GM20431 (cell line): ENCODE measurements around the gene PTPRG.
"Not testable (repeated sequence)": the region's sequence is repeated elsewhere in the genome, so short reads cannot be mapped to it uniquely, and the experiment has no call there.

Experiments
- in situ Hi-C: fragments of 300-500 bp; cut with MseI, MboI; formaldehyde crosslinking; loops from one replicate; pipeline ENCODE4 v1.15.0; 2020; ENCODE audit warnings: low sequenced_read_pairs; ENCODE audit not compliant: unreplicated experiment

PTPRG gene

DNA sequence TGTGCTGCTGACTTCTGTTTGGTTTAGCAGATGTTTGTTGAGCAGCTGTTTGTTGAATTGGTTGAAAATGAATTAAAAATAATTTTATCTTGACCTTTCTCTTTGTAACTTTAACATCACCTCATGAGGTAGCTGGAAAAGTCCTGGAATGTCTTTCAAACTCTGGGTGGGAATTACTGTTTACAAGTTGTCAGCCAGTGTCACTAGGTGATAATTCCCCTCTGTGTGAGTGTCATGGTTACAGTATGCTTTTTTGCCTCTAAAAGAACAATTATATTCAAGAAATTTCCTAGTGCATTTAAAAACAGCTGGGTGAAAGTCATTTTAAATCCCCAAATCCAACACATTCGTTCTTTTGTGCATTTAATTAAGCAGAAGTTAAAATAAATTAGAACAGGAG, 113.2 kb downstream of the PTPRG start:
- in situ Hi-C loops = no loop called here

GRCh38 chr3:61679026-61679425, 117.7 kb downstream of the PTPRG start:
- in situ Hi-C loops = no loop called here

GRCh38 chr3:61680617-61681016, 119.2 kb downstream of the PTPRG start:
- in situ Hi-C loops = no loop called here

- in situ Hi-C loops = no loop called here
These were observed 120.3 kb downstream of the PTPRG start for GRCh38 chr3:61681636-61682035.

DNA sequence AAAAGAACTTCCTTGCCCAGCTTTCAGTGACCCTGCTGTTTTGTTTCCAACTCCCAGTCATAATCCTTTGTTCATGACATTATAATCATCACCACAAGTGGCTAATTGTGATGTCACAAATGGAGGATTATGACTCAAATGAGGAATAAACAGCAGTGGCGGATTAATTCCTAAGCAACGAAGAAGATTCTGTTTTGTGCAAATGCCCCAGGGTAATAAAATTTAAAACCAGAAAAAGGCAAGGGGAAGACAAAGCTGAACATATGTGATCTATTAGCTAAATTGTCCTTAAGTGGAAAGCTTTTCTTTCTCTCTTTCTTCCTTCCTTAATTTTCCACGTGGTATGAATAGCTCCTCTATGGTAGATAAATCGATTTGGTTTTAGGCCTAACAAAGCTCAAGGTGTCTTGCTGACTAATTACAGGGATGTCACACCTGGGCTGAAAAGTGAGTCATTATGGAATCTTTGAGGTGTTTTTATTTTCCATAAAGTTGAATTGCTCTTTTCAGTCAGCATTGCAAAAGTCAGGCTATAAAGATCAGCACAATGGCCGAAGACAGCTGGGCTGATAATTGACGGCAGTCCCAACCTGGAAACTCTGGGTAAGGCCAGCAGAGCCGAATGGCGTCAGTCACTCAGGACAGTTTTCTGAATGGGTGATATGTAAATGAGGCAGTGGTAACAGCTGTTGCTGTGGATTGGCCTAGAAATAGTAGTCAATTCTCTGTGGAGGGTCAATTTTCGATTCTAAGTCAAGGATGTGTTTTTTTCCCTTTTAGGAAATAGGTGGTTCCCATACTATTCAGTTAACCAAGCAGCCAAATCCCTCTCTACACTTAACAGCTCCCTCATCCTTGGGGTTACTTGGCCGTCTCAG, 121.5 kb downstream of the PTPRG start:
- in situ Hi-C loops = no loop called here

DNA sequence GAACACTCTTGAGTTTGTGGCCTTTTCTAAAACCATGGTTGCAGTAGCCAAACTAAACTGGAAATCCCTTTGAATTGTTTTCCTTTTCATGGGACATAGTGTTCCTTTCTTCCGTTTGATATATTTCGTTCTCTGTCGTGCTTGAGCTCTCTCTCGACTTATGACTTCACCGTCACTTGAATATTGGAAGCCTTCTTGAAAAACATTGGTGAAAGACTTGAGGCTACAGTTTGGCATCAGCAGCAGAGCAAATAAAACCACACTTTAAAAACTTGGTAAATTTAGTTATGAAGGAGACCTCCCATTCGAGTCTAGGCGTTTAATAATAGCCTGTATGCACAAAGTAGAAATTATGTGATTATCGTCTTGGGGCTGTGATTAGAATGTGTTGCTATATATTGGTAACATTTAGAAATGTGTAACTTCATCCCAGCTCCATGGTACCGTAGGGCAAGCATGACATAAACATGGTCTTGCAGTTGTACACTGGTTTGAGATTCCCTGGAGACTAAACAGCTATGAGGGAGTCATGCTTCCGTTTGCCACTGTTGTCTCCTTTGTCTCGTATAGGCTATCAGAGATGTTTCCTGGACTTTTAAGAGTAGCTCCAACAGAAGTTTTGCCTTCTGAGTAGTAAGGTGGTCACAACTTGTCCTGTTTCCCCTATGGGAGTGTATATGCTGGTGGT, 122.3 kb downstream of the PTPRG start:
- in situ Hi-C loops = no loop called here

DNA sequence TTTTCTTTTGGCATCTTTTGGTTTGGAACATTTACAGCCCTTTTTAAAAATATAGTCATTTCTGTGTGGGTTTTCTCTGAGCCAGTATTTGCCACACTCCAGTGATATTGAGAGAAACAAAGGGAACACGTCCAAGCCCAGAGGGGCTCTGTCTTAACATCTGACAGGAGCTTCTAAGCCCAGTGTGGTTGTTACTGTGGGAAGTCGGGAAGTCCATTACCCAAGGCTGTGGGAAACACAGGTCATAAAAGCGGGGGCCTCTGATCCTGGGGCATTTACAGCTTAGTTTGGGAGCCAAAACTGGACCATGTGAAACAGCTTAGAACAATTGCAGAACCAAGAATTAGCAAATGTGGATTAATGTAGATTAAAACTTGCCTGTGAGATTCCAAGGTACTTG, 123.0 kb downstream of the PTPRG start:
- in situ Hi-C loops = no loop called here

- in situ Hi-C loops = no loop called here
These were observed 124.4 kb downstream of the PTPRG start for GRCh38 chr3:61685755-61686154.

- in situ Hi-C loops = no loop called here
These were observed 124.9 kb downstream of the PTPRG start for GRCh38 chr3:61686228-61686648.

DNA sequence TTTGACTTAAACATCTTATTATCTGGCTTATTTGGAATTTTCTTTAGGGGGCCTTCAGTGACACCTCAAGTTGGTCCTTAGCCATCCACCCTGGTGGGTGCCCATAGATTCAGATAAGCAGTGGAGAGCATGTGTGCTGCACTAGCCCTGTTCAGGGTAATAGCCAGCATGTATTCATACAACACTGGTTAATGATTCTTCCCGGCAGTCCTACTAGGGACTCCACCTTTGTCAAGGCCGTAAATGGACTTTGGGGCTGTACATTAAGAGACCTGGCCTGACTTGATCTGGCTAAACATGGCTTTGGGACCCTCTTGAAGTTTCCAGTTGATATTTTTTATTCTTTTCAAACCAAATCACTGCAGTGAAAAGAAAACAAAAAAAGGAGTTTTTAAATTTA, 125.8 kb downstream of the PTPRG start:
- in situ Hi-C loops = no loop called here

DNA sequence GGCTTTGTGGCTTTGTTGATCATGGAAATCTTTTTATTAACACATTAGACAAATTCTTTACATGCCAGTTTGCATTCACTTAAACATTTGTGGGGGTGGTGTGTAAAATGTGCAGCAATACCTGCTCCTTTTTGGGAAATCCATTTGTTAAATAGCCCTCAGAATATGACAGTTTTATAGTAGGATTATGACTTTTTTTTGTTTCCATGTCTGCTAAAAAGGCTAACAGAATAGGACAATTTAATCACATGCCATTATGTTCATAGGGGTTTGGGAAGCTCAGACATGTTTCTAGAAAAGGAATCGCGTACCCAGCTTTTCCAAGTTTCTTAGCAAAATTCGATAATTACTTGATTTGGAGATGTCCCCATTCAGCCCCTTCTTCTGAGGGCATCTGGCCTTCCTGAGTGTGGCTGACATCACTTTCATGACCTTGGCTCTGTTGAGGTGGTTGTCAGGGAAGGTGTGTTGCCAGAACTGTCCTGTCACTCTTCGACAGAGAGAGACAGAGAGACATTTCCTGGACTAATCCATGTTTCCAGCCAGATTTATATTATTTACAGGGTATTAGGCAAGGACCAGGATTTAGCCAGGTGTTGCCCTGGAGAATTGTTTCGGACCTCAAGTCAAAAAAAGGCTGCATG, 126.4 kb downstream of the PTPRG start:
- in situ Hi-C loops = no loop called here

DNA sequence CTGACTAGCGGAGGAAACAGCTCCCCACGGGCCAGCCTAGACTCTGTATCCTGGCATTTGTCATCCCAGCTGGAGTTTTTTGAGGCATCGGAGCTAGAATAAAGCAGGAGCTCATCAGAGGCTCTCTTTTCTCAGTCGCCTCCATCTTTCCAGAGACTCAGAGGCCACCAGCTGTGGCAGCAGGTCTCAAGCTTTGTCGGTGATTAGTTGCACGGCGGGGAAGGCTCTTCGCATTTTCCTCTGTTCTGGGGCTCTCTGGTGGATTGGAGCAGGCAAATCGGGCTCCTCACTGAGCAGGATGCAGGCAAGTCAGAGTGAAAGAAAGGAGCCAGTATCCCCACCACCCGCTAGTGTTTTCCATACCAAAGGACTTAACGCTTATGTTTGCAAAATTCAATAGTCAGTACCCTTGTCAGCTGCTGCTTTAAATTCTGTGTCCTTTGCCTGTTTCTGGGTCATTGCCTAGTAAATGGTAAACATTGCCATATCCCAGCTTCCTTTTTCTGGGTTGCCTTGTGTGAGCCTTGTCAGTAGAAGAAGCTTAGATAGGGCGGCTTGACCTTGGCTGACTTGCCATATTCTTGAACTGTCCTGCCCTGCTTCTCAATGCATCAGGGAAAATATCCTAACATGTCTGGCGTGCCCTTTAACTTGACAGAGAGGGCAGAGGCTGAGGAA, 127.1 kb downstream of the PTPRG start:
- in situ Hi-C loops = no loop called here

GRCh38 chr3:61690016-61690415, 128.6 kb downstream of the PTPRG start:
- in situ Hi-C loops = no loop called here

- in situ Hi-C loops = no loop called here
These were observed 130.1 kb downstream of the PTPRG start for GRCh38 chr3:61691466-61691865.

GRCh38 chr3:61697301-61697700, 135.9 kb downstream of the PTPRG start:
- in situ Hi-C loops = no loop called here

DNA sequence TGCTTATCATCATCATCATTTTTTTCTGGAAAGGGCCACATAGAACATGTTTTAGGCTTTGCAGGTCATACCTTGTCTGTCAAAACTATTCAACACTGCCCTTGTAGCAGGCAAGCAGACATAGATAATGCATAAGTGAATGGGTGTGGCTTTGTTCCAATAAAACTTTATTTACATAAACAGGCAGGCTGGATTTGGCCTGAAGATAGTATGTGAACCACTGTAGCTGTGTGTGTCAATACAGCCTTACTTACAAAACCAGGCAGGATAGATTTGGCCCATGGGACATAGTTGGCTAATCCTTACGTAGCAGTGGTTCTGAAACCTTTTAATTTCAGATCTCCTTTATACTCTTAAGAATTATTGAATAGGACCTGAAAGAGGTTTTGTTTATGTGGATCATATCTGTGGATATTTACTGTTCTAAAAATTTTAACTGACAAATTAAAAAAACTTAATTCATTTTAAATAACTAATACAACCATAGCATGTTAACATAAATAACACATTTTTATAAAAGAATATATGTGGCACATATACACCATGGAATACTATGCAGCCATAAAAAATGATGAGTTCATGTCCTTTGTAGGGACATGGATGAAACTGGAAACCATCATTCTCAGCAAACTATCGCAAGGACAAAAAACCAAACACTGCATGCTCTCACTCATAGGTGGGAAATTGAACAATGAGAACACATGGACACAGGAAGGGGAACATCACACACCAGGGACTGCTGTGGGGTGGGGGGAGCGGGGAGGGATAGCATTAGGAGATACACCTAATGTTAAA, 137.1 kb downstream of the PTPRG start:
- in situ Hi-C loops = not testable (repeated sequence)

GRCh38 chr3:61699622-61700021, 138.3 kb downstream of the PTPRG start:
- in situ Hi-C loops = no loop called here

DNA sequence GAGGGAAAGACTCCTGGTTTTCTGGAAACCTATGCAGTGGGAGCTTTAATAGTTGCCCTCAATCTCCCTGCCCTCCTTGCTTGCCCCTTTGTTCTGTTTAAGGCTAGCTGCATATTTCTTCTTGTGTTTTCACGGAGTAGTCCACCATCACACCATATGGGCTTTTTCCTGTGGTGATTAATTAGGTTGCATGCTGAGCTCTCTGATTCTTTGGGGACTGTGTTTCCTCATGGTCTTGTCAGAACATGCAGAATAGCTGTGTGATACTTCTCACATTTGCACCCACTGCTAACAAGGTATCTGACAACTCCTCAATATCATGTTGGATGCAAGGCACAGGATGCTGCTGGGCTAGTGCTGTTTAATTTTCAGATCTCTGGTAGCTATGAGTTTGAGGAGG, 139.6 kb downstream of the PTPRG start:
- in situ Hi-C loops = no loop called here

- in situ Hi-C loops = no loop called here
These were observed 141.1 kb downstream of the PTPRG start for GRCh38 chr3:61702453-61702852.

DNA sequence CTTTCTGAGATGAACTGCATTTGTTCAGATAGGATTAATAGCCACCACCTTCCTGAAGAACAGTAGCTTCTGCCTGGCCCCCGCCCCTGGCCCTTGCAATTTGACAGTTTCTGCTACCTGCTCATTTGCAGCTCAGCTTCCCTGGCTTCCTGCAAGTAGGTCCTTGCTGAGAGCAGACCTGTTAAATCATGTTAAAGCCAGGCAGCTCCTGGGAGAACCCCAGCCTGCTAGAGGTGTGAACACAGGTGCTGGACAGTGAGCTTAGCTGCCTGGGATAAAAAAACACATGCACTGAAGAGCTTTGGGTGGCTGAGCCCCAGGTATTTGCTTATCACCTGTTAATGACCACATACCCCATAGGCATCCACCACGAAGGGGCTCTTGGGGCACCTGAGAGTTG, 143.4 kb downstream of the PTPRG start:
- in situ Hi-C loops = no loop called here
